Stimulated activated memory B cell treated with anti-CD40 and anti-IgM and Interleukin-4, amounts not matched to agents 10 μg/mL and 1 μg/mL and 100 μg/mL, for 72 hours (primary cell): ENCODE measurements around the gene C1GALT1.

ENCODE experiments used
- ATAC-seq: fragments of 150-1000 bp; cut with Tn5 transposase; 2 replicates; pipeline ENCODE4 v1.10.0; 2021
- H3K27ac Mint-ChIP-seq: one replicate; pipeline ENCODE4 v1.8.0; 2022; ENCODE audit warnings: mild to moderate bottlenecking, mixed read lengths
- H3K27me3 Mint-ChIP-seq: one replicate; pipeline ENCODE4 v1.8.0; 2022; ENCODE audit warnings: mixed read lengths
- H3K36me3 Mint-ChIP-seq: one replicate; pipeline ENCODE4 v1.8.0; 2022; ENCODE audit warnings: mixed read lengths
- H3K4me1 Mint-ChIP-seq: one replicate; pipeline ENCODE4 v1.8.0; 2022; ENCODE audit warnings: mixed read lengths
- H3K4me3 Mint-ChIP-seq: one replicate; pipeline ENCODE4 v1.8.0; 2022; ENCODE audit warnings: mild to moderate bottlenecking, moderate library complexity, mixed read lengths
- H3K9me3 Mint-ChIP-seq: one replicate; pipeline ENCODE4 v1.8.0; 2022; ENCODE audit warnings: mixed read lengths

The C1GALT1 gene

DNA sequence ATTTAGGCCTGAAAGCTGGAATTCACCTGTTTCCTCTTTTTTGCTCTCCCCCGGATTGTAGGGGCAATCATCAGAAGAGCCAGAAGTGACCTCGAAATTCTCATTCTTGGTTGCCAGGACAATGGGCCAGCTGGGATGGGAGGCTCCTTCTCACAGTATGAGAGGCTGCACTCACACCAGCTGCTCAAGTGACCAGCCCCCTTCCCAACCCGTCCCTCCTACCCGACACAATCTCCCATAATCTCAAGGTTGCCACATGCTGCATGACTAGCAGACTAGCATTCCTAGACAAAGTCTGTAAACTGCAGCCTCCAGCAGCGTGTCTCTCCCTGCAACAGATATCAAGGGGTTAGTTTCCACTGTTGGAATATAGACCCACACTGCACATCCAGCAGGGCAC lies 110.3 kb downstream of the C1GALT1 start:
- Mint-ChIP-seq H3K4me3 (no peak overlapping the region), H3K36me3 (no peaks in the 10 kb centered on the region), H3K9me3 (no peaks in the 10 kb centered on the region), H3K27me3 (no peaks in the 10 kb centered on the region), H3K27ac (no peak overlapping the region), H3K4me1 (no peaks in the 10 kb centered on the region)
- no peak for ATAC-seq

GRCh38 chr7:7293092-7293491 lies 110.7 kb downstream of the C1GALT1 start:
- no peaks in the 10 kb centered on the region for H3K9me3 Mint-ChIP-seq
- H3K36me3 Mint-ChIP-seq = no peaks in the 10 kb centered on the region
- no peak for ATAC-seq
- H3K4me3 Mint-ChIP-seq = no peak overlapping the region
- no peaks in the 10 kb centered on the region for H3K4me1 Mint-ChIP-seq
- H3K27me3 Mint-ChIP-seq = no peaks in the 10 kb centered on the region
- no peak overlapping the region for H3K27ac Mint-ChIP-seq

DNA sequence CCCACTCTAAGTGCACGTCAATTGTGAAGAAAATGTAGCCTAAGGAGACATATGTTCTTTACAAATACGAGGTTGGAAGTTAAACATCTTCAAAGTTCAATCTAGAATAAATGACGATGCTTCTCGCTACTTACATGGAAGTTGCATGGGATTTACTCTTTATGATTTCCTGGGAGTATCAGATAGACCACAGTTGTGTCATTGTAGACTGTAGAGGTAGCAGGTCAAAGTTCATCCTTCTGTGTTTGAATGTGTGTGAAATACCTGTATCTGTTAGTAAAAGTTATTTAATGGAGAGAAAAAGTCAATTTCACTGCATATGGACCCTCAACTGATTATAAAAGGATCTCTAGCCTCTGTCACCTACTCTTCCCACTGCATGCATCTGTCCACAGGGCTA lies 112.6 kb downstream of the C1GALT1 start:
- H3K27me3 Mint-ChIP-seq = no peaks in the 10 kb centered on the region
- no peak overlapping the region for H3K27ac Mint-ChIP-seq
- no peak overlapping the region for H3K4me3 Mint-ChIP-seq
- no peak for ATAC-seq
- no peaks in the 10 kb centered on the region for H3K9me3 Mint-ChIP-seq
- H3K4me1 Mint-ChIP-seq = no peaks in the 10 kb centered on the region
- no peaks in the 10 kb centered on the region for H3K36me3 Mint-ChIP-seq
